ENCODE results near the gene CAPN15. TPM values are rescaled to one million over a fixed set of nuclear protein-coding genes. Genes with fewer than 3 reads are reported as not detected.

CAPN15 gene
- total RNA-seq, 2 donors from 2014 or later: 55.3 to 76.1 TPM

GRCh38 chr16:540645-541340 lies 13.3 kb downstream of the CAPN15 start:
- no peaks in the 10 kb centered on the region for H3K27me3 ChIP-seq (ENCODE audit: control insufficient read depth, insufficient read depth, low read length, poor library complexity, severe bottlenecking)
- DNase-seq: no peak
- no peaks in the 10 kb centered on the region for H3K4me1 Mint-ChIP-seq
- H3K27ac ChIP-seq (ENCODE audit: low read depth, low read length): no peak overlapping the region
- H3K4me3 ChIP-seq (ENCODE audit: low read length): no peak overlapping the region
- no peak overlapping the region for H3K4me3 Mint-ChIP-seq
- no peaks in the 10 kb centered on the region for H3K4me1 ChIP-seq (ENCODE audit: control insufficient read depth, insufficient read depth, low read length)
- no peak overlapping the region for H3K9ac ChIP-seq (ENCODE audit: extremely low read depth, low read length, poor library complexity, severe bottlenecking)
- H3K27ac Mint-ChIP-seq: no peak overlapping the region
- 90 to 96% methylated on average over 23 to 29 of the region's 29 CpGs for WGBS, 2 experiments (ENCODE audit: insufficient coverage in 1 of 2, insufficient read length in 1 of 2)
- H3K27me3 Mint-ChIP-seq (ENCODE audit: insufficient read depth): no peaks in the 10 kb centered on the region
- no peaks in the 10 kb centered on the region for H3K9me3 Mint-ChIP-seq
- TF ChIP-seq, protein P1, sequence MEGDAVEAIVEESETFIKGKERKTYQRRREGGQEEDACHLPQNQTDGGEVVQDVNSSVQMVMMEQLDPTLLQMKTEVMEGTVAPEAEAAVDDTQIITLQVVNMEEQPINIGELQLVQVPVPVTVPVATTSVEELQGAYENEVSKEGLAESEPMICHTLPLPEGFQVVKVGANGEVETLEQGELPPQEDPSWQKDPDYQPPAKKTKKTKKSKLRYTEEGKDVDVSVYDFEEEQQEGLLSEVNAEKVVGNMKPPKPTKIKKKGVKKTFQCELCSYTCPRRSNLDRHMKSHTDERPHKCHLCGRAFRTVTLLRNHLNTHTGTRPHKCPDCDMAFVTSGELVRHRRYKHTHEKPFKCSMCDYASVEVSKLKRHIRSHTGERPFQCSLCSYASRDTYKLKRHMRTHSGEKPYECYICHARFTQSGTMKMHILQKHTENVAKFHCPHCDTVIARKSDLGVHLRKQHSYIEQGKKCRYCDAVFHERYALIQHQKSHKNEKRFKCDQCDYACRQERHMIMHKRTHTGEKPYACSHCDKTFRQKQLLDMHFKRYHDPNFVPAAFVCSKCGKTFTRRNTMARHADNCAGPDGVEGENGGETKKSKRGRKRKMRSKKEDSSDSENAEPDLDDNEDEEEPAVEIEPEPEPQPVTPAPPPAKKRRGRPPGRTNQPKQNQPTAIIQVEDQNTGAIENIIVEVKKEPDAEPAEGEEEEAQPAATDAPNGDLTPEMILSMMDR (conservative IDR thresholded peaks at IDR 0.05): no peak
- H3K9me3 ChIP-seq (ENCODE audit: control insufficient read depth, low read length): no peaks in the 10 kb centered on the region
- H3K36me3 ChIP-seq (ENCODE audit: control insufficient read depth, insufficient read depth, low read length): peaks cover 6% of the 10 kb centered on the region
- peaks cover 17% of the 10 kb centered on the region for H3K36me3 Mint-ChIP-seq (ENCODE audit: low read depth)

DNA sequence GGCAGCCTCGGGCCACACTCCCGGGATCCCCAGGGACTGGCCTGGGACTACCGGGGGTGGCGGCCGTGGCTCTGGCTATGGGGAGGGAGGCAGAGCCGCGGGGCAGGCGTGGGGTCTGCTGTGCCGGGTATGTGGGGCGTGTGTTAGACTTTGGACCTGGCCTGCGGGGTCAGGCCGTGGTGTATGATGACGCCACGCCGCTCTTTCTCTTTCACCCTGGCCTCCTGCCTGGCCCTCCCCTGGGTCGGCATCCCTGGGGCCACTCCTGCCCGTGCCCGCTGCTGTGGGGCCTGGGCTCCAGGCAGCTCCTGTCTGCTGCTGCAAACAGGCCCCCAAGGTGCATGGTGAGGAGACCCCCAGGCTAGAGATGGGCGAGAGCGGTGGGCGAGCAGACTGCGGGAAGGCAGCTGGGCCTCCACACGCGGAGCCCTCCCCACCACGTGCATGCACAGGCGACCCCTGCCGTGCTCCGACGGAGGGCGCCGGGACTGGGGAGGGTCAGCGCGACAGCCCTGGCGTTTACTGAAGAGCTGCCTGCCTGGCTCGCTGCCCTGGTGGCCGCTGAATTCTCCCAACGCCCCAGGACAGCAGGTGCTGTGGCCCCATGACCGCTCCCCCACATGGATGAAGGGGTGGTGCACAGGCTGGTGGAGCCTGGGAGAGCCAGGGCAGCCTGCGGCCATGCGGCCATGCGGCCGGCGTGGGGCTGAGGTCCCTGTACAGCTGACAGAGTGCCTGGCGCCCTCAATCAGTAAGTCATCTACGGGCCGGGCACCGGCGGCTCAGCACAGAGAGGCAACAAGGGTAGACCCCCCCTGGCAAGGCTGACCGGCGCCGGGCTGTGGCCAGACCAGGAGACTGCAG lies 16.0 kb downstream of the CAPN15 start:
- 95 to 99% methylated on average over 27 to 51 of the region's 51 CpGs for WGBS, 2 experiments (ENCODE audit: insufficient coverage in 1 of 2, insufficient read length in 1 of 2)
- H3K27ac Mint-ChIP-seq: no peak overlapping the region
- TF ChIP-seq, protein P1 (conservative IDR thresholded peaks at IDR 0.05): no peak
- H3K27ac ChIP-seq (ENCODE audit: low read depth, low read length): no peak overlapping the region
- H3K9me3 Mint-ChIP-seq: no peaks in the 10 kb centered on the region
- no peak overlapping the region for H3K4me3 ChIP-seq (ENCODE audit: low read length)
- no peaks in the 10 kb centered on the region for H3K27me3 Mint-ChIP-seq (ENCODE audit: insufficient read depth)
- no peak overlapping the region for H3K4me3 Mint-ChIP-seq
- no peaks in the 10 kb centered on the region for H3K4me1 Mint-ChIP-seq
- H3K27me3 ChIP-seq (ENCODE audit: control insufficient read depth, insufficient read depth, low read length, poor library complexity, severe bottlenecking): no peaks in the 10 kb centered on the region
- no peaks in the 10 kb centered on the region for H3K9me3 ChIP-seq (ENCODE audit: control insufficient read depth, low read length)
- H3K9ac ChIP-seq (ENCODE audit: extremely low read depth, low read length, poor library complexity, severe bottlenecking): no peak overlapping the region
- peaks cover 11% of the 10 kb centered on the region for H3K36me3 Mint-ChIP-seq (ENCODE audit: low read depth)
- DNase-seq: no peak
- no peaks in the 10 kb centered on the region for H3K36me3 ChIP-seq (ENCODE audit: control insufficient read depth, insufficient read depth, low read length)
- H3K4me1 ChIP-seq (ENCODE audit: control insufficient read depth, insufficient read depth, low read length): no peaks in the 10 kb centered on the region

- H3K27ac ChIP-seq (ENCODE audit: low read depth, low read length): peak overlapping the region; percentile 49
- no peak for DNase-seq
- H3K27me3 ChIP-seq (ENCODE audit: control insufficient read depth, insufficient read depth, low read length, poor library complexity, severe bottlenecking): no peaks in the 10 kb centered on the region
- no peak overlapping the region for H3K4me3 ChIP-seq (ENCODE audit: low read length)
- Mint-ChIP-seq H3K36me3 (ENCODE audit: low read depth) (peaks cover 8% of the 10 kb centered on the region), H3K27ac (no peak overlapping the region), H3K9me3 (no peaks in the 10 kb centered on the region), H3K27me3 (ENCODE audit: insufficient read depth) (no peaks in the 10 kb centered on the region), H3K4me3 (no peak overlapping the region), H3K4me1 (no peaks in the 10 kb centered on the region)
- 95 to 99% methylated on average over 16 to 24 of the region's 46 CpGs for WGBS, 2 experiments (ENCODE audit: insufficient coverage in 1 of 2, insufficient read length in 1 of 2)
- TF ChIP-seq, protein P1 (conservative IDR thresholded peaks at IDR 0.05): no peak
- H3K4me1 ChIP-seq (ENCODE audit: control insufficient read depth, insufficient read depth, low read length): no peaks in the 10 kb centered on the region
- H3K9ac ChIP-seq (ENCODE audit: extremely low read depth, low read length, poor library complexity, severe bottlenecking): no peak overlapping the region
- no peaks in the 10 kb centered on the region for H3K9me3 ChIP-seq (ENCODE audit: control insufficient read depth, low read length)
- H3K36me3 ChIP-seq (ENCODE audit: control insufficient read depth, insufficient read depth, low read length): no peaks in the 10 kb centered on the region
These were observed 17.0 kb downstream of the CAPN15 start for GRCh38 chr16:544517-544916.

All from endodermal cell (in vitro differentiated cells).